ENCODE data around the gene DYNC2H1. TPM values are rescaled to one million over a fixed set of nuclear protein-coding genes. Genes with fewer than 3 reads are reported as not detected.

DYNC2H1 gene, protein sequence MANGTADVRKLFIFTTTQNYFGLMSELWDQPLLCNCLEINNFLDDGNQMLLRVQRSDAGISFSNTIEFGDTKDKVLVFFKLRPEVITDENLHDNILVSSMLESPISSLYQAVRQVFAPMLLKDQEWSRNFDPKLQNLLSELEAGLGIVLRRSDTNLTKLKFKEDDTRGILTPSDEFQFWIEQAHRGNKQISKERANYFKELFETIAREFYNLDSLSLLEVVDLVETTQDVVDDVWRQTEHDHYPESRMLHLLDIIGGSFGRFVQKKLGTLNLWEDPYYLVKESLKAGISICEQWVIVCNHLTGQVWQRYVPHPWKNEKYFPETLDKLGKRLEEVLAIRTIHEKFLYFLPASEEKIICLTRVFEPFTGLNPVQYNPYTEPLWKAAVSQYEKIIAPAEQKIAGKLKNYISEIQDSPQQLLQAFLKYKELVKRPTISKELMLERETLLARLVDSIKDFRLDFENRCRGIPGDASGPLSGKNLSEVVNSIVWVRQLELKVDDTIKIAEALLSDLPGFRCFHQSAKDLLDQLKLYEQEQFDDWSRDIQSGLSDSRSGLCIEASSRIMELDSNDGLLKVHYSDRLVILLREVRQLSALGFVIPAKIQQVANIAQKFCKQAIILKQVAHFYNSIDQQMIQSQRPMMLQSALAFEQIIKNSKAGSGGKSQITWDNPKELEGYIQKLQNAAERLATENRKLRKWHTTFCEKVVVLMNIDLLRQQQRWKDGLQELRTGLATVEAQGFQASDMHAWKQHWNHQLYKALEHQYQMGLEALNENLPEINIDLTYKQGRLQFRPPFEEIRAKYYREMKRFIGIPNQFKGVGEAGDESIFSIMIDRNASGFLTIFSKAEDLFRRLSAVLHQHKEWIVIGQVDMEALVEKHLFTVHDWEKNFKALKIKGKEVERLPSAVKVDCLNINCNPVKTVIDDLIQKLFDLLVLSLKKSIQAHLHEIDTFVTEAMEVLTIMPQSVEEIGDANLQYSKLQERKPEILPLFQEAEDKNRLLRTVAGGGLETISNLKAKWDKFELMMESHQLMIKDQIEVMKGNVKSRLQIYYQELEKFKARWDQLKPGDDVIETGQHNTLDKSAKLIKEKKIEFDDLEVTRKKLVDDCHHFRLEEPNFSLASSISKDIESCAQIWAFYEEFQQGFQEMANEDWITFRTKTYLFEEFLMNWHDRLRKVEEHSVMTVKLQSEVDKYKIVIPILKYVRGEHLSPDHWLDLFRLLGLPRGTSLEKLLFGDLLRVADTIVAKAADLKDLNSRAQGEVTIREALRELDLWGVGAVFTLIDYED (N-terminal part only)
- total RNA-seq (100 to 1,000 TPM in 1 of 2 donors, 10 to 100 TPM in 1; 27.7 to 102 TPM), polyA plus RNA-seq (10 to 100 TPM in 1 of 2 donors, 1 to 10 TPM in 1; 6.4 to 19.7 TPM)
- long read RNA-seq, donor 1, partial matches to known transcripts = 0 of 4 reads
- long read RNA-seq, donor 1, other reads (novel, unspliced or antisense) = 0 of 4 reads
- long read RNA-seq, donor 2, partial matches to known transcripts = 0 of 1 reads
- long read RNA-seq, donor 2, other reads (novel, unspliced or antisense) = 0 of 1 reads
- long read RNA-seq, donor 3, partial matches to known transcripts = 0 of 1 reads
- long read RNA-seq, donor 3, other reads (novel, unspliced or antisense) = 0 of 1 reads
- long read RNA-seq, donor 4 = 0 reads
- long read RNA-seq, donor 5, partial matches to known transcripts = 0 of 1 reads
- long read RNA-seq, donor 5, other reads (novel, unspliced or antisense) = 0 of 1 reads

DNA sequence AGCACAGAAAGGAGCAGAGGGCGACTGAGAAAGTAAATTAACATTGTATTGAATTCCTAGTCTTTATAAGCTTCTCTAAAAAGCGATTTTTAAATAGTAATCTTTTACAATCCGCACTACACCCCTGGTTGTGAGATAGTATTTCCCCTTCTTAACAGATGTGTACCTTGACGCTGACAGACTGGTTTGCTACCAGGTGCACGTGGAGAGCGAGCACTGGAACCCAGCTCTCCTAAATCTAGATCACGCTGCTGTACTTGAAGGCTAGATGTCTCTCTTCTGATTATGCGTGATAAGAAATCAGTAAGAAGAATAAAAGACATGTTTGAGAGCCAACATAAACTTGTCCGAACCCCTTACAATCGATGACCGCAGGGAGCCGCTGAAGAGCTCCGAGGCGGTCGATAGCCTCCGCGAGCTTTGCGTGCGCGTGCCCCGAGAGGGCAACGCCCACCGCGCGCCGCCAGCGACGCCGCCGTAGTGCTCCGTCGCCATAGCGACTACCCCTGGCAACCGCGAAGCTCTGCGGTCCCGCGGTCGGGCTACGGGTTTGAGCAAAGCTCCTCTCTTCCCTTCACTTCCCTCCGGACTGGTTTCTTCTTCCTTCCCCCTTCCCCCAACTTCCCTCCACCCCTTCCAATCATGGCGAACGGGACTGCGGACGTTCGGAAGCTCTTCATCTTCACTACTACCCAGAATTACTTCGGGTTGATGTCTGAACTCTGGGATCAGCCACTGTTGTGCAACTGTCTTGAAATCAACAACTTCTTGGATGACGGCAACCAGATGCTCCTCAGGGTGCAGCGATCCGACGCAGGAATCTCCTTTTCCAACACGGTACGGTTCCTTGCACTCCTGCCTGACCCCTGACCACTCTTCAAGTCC is at the start of gene DYNC2H1:
Gene DYNC2H1 (plus strand): TSS at position 494 of the 885 bp plus-strand sequence. CDS start 149 bp downstream, at position 643.
- Histone ChIP-seq H3K36me3 (ENCODE audit: control insufficient read depth in 4 of 4, insufficient read depth in 4 of 4, low read length in 4 of 4) (no peaks in the 10 kb centered on the region), H3K9me3 (ENCODE audit: control insufficient read depth in 4 of 4, insufficient read depth in 3 of 4, low read length in 3 of 4) (no peaks in the 10 kb centered on the region), H3K4me3 (peak within 1 kb of the TSS; percentile 58), H3K27ac (ENCODE audit: low read depth in 1 of 2, low read length in 1 of 2) (peak within 1 kb of the TSS; percentile 57 to 87), H3K27me3 (ENCODE audit: control insufficient read depth in 3 of 3, insufficient read depth in 3 of 3, low read length in 2 of 3) (peaks cover 0 to 7% (median 5%) of the 10 kb centered on the region in 3 donors), H3K4me1 (ENCODE audit: control insufficient read depth in 5 of 5, insufficient read depth in 5 of 5, low read length in 5 of 5) (peaks cover 0 to 22% (median 2%) of the 10 kb centered on the region in 5 donors), H3K9ac (ENCODE audit: insufficient read depth in 1 of 2, low read length in 2 of 2) (peak within 1 kb of the TSS; percentile 78 to 83)
- DNase-seq (peak; percentile 93 to 97 (median 94)), ATAC-seq (ENCODE audit: insufficient read depth, low FRiP score) (peak; percentile 99)
- TF ChIP-seq, protein P1, sequence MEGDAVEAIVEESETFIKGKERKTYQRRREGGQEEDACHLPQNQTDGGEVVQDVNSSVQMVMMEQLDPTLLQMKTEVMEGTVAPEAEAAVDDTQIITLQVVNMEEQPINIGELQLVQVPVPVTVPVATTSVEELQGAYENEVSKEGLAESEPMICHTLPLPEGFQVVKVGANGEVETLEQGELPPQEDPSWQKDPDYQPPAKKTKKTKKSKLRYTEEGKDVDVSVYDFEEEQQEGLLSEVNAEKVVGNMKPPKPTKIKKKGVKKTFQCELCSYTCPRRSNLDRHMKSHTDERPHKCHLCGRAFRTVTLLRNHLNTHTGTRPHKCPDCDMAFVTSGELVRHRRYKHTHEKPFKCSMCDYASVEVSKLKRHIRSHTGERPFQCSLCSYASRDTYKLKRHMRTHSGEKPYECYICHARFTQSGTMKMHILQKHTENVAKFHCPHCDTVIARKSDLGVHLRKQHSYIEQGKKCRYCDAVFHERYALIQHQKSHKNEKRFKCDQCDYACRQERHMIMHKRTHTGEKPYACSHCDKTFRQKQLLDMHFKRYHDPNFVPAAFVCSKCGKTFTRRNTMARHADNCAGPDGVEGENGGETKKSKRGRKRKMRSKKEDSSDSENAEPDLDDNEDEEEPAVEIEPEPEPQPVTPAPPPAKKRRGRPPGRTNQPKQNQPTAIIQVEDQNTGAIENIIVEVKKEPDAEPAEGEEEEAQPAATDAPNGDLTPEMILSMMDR (IDR thresholded peaks at IDR 0.05; ENCODE audit: control extremely low read depth, extremely low read depth) = peak; percentile 6
- 1% methylated on average over 53 of the region's 53 CpGs for WGBS, 2 donors

DNA sequence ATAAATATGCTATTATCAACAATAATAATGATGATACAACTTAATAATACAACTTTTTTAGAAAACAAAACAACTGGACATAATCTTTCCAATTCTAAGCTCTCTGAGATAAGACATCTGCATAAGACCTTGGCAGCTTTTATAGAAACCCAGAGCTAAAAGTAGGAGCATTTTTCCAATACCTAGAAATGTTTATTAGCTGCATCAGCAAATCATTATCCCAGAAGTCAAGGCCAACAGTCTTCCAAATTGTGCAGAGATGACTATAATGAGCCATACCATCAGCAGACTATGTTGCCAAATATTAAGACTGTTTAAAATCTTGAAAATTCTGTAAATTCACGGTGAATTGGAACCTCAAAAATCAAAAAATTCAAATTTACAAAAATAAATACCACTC is 47.6 kb upstream of the DYNC2H1 start:
- TF ChIP-seq, protein P1 (IDR thresholded peaks at IDR 0.05; ENCODE audit: control extremely low read depth, extremely low read depth) = no peak
- DNase-seq (no peak), ATAC-seq (ENCODE audit: insufficient read depth, low FRiP score) (no peak)
- 98 to 100% methylated on average over 1 of the region's 1 CpG for WGBS, 2 donors
- Histone ChIP-seq H3K9me3 (ENCODE audit: control insufficient read depth in 4 of 4, insufficient read depth in 3 of 4, low read length in 3 of 4) (no peaks in the 10 kb centered on the region), H3K4me1 (ENCODE audit: control insufficient read depth in 5 of 5, insufficient read depth in 5 of 5, low read length in 5 of 5) (no peaks in the 10 kb centered on the region), H3K27me3 (ENCODE audit: control insufficient read depth in 3 of 3, insufficient read depth in 3 of 3, low read length in 2 of 3) (no peaks in the 10 kb centered on the region), H3K9ac (ENCODE audit: insufficient read depth in 1 of 2, low read length in 2 of 2) (no peak overlapping the region), H3K36me3 (ENCODE audit: control insufficient read depth in 4 of 4, insufficient read depth in 4 of 4, low read length in 4 of 4) (peaks cover 2 to 16% (median 14%) of the 10 kb centered on the region in 4 donors), H3K27ac (ENCODE audit: low read depth in 1 of 2, low read length in 1 of 2) (no peak overlapping the region), H3K4me3 (no peak overlapping the region)
